HUDEP-2 (cell line): ENCODE results near the gene DNMT3L.

Source experiments
- DNase-seq, 76 experiments: peaks; one replicate each; lab custom pipeline; 2025; ENCODE audit not compliant: unreplicated experiment in 76 of 76; lab: John Stamatoyannopoulos, UW

DNMT3L gene

GRCh38 chr21:44282370-44282769 lies 20.7 kb upstream of the DNMT3L start:
- no peak for DNase-seq

DNA sequence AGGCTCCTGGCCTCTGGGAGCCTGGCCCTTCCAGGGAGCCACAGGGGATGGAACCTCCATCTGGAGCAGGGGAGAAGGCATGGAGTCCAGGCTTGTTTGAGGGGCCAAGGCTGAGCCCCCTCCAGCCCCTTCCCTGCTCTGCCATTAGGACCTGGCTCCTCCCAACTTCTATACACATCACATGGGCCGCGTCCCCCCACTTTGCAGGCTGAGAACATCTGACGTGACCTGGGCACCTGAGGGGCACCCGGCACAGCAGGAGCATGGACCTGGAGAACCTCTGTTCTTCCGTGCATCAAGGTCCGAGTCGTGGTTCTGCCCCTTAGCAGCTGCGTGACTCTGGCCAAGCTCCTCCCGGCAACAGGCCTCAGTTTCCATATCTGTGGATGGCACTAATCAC lies 20.1 kb upstream of the DNMT3L start:
- DNase-seq: no peak

DNA sequence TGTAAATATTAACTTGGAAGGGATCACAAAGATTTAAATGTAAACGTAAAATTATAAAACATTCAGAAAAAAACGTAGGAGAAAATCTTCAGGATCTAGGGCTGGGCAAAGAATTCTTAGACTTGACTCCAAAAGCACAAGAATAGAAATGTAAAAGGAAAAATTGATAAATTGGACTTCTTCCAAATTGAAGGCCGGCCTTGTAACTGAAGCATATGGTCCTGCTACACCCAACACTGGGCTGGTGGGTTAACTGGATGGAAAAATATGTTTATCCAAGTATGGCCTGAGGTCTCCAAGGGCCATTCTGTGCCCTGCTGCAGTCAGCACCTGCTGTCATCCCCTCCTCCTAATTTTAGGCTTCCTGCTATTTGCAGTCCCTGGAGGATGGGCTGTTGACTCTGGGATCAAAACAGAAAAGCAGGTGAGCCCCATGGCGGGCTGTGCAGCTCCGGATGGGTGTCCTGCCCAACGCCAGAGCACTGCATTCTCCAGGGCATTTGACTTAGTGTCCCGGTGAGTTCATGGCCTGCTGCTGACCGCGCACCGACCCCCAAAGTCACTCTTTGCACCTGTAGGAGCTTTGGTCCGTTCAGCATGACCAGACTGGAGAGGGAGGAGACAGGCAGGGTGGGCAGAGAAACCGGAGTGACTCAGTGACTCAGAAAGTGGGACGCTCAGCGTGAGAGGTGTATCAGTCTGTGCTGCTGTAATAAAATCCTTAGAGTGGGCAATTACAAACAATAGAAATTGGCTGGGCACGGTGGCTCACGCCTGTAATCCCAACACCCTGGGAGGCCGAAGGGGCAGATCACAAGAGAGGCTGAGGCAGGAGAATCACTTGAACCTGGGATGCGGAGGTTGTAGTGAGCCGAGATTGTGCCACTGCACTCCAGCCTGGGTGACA lies 17.9 kb upstream of the DNMT3L start:
- no peak for DNase-seq

GRCh38 chr21:44275041-44275440 lies 13.3 kb upstream of the DNMT3L start:
- no peak for DNase-seq

- DNase-seq: no peak
Observed at GRCh38 chr21:44273046-44273445, 11.3 kb upstream of the DNMT3L start.

GRCh38 chr21:44272284-44272858 lies 10.7 kb upstream of the DNMT3L start:
- no peak for DNase-seq

DNA sequence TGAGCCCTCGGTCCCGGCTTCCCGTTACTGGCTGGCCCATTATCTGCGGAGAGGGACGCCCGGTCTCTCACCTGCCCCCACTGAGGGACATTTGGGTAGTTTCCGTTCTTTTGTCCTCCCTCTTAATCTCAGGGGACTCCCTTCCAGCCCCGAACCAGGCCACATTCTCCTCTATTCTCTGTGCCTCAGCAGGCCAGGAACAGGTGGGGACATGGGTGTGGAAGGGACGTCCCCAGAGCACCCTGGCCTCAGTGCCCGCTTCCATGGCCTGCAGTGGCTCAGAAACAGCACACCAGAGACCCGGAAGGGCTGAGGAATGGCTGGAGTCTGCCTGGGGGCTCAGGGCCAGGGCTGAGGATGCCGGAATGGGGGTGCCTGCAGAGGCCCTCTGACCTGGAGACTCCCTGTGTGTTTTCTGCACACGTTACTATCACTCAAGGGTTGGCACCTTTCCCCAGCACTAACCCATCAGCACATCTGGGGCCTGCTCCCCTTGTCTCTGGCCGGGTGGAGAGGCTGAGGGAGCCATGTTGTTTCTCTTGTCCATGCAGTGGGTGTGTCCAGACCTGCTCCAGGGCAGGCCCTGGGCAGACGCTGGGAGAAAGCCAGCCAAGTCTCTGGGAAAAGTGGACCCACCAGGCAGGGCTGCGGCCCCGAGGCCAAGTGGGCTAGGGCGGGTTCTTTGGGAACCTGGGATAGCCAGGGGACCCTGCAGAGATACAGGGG lies 10.0 kb upstream of the DNMT3L start:
- no peak for DNase-seq

- no peak for DNase-seq
Observed at GRCh38 chr21:44269090-44269489, 7.4 kb upstream of the DNMT3L start.

GRCh38 chr21:44267655-44268142 lies 6.0 kb upstream of the DNMT3L start:
- DNase-seq: peak in 1 of 76 experiments; percentile 4

- DNase-seq: no peak
Observed at GRCh38 chr21:44265734-44266270, 4.1 kb upstream of the DNMT3L start.

DNA sequence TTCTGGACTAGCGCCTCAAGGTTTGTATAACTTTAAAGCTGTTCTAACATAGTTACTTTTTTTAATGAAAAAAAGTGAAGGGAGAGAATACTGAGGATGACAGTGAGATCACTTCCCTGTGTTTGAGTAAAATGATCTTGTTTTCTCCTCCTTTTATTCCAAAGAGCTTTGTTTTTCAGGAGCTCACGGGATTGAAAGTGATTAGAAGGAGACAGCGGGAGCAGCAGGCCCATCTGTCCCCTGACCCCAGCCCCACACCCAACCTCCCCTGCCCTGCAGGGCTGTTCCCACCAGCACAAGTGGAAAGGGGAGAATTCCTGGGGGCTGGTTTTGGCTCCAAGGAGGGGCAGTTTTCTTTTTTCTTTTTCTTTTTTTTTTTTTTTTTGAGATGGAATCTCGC lies 2.1 kb upstream of the DNMT3L start:
- DNase-seq: no peak

- DNase-seq: no peak
Observed at GRCh38 chr21:44263221-44263760, 1.6 kb upstream of the DNMT3L start.

DNA sequence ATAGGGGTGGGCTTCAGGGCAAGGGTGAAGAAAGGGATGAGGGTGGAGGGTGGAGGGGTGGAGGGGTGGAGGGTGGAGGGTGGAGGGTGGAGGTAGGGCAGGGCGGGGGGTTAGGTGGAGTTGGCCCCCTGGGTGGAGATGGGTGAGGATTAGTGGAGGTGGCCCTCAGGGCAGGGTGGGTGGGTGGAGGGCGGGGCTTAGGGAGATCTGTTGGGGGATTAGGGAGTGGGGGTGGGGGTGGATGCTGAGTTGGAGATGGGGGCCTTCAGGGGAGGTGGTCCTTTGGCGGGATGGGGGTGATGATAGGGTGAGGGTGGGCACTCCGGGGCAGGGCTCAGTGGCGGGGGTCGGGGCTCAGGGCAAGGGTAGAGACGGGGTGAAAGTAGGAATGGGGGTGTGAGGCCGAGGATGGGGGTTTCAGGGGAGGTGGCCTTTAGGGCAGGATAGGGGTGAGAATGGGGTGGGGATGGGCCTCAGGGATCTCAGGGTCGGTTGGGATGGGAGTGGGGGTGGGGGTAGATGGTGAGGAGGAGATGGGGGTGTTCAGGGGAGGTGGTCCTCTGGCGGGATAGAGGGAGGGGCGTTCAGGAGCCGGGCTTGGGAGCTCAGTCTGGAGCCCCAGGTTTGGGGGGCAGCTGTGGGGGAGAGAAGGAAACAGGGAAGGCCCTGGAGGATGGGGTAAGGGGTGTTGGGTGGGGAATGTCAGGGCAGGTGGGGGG lies 800 bp upstream of the DNMT3L start:
- no peak for DNase-seq

DNA sequence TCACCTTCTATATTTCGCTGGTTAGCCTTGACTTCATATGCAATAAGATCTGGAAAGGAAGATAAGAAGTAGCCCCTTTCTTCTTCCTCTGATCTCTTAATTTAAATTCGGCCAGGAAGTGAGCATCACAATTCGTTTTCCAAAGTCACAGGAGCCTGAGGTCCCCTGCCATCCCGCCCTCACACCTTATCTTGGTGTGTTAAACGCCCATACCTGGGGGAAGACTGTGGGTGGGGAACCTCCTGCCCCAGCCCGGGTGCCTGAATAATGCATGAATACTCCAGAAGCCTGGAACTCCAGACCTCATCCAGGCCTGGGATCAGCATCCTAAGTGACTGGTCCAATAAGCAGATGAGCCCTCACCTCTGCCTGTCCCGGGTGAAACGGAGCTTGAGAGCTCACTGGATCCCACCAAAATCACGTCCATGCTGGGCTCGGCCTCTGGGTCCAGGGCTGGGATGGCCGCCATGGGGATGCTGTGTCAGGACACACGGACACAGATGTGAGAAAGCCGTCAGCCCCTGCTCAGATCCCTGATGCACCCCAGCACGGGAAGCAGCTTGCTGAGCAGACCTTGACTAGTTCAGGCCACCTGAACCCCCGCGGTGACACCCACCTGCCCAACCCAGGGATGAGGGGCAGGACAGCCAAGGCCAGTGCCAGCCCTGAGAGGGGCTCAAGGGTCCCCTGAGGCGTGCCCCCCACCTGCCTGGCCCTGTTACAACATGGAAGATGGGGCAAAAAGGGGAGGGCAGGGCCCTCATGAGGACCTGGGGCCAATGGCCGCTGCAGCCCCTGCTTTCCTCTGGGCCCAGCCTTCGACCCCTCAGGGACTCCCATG lies 686 bp downstream of the DNMT3L start:
- DNase-seq: no peak

GRCh38 chr21:44260066-44260465 lies 1.6 kb downstream of the DNMT3L start:
- DNase-seq: no peak

GRCh38 chr21:44259082-44259705 lies 2.5 kb downstream of the DNMT3L start:
- DNase-seq: no peak

- DNase-seq: no peak
Observed at GRCh38 chr21:44258056-44258725, 3.5 kb downstream of the DNMT3L start.

DNA sequence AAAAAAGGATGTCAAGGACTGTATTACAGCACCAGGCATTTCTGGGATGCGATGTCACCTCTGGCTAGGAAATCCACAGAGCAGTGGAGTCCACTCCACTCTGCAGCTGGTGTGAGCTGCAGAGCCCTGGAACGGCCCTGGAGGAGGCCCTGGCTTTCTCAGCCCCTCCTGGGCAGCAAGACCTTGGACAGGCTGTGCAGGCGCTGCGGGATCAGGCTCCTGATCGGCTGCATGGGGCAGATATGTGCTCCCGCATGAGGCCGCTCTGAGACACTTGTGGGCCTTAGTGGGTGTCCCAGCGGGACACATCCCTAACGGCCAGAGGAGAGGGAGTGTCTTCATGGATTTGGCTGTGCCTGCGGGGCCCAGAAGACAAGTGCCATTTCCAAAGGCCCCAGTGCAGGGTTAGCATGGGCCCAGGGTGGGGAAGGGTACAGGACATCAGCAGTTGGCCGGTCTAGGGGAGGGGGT lies 6.2 kb downstream of the DNMT3L start:
- DNase-seq: no peak
